ENCODE data around the gene BMPR2. TPM values are rescaled to one million over a fixed set of nuclear protein-coding genes. Genes with fewer than 3 reads are reported as not detected.
"Not testable (repeated sequence)": the region's sequence is repeated elsewhere in the genome, so short reads cannot be mapped to it uniquely, and the experiment has no call there.

The BMPR2 gene
- polyA plus RNA-seq, 3 donors, result 65.4 to 69.6 (median 69.6) TPM

DNA sequence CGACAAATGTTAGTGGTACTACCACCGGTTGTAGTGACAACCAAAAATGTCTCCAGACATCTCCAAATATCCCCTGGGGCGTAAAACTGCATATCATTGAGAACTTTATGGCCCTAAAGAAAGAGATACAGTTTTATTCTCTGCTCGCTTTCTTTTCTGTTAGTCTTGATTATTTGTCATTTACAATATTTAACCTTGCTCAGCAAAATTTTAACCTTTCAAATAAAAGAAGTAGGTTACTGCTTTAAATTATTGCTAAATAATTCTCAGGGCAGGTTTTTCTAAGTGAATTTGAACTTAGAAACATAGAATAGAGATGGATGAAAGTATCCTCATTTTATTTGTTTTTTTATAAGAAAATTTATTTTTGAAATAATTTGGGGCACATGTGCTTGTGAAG is 67.9 kb downstream of the BMPR2 start:
- no peak for DNase-seq (ENCODE audit: low read depth in 3 of 3, low spot score in 2 of 3)

DNA sequence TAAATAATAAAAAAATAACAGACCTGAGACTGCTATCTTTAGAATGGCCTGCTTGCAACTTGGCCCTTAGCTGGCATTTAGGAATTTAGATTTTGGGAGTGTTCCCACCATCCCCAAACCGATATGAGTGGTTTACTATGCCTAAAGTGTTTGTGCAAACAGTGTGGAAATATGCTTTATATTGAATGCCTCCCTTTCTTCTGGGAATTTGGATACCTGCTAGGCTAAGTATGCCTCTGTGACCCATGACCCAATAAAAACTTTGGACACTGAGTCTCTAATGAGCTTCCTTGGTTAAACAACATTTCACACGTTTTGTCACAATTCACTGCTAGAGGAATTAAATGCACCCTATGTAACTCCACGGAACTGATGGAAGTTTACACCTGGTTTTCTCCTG is 73.2 kb downstream of the BMPR2 start:
- DNase-seq (ENCODE audit: low read depth in 3 of 3, low spot score in 2 of 3), result no peak

DNA sequence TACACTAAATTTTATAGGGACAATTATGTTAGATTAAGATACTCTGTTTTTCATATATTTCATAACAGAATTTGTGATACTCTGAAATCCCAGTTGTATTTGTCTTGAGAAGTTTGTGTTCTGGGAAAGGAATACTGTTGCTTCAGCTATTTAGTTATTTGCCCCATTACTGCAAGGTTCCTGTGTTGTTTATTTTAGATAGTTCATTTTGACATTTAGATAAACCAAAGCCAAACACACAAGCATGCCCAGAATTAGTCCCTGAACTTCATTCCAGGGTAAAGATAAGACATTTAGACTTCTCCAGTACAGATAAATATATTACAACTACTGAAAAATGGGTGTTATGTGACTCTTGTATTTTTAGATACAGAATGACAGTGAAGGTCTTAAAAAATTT is 74.7 kb downstream of the BMPR2 start:
- DNase-seq (ENCODE audit: low read depth in 3 of 3, low spot score in 2 of 3), result no peak

DNA sequence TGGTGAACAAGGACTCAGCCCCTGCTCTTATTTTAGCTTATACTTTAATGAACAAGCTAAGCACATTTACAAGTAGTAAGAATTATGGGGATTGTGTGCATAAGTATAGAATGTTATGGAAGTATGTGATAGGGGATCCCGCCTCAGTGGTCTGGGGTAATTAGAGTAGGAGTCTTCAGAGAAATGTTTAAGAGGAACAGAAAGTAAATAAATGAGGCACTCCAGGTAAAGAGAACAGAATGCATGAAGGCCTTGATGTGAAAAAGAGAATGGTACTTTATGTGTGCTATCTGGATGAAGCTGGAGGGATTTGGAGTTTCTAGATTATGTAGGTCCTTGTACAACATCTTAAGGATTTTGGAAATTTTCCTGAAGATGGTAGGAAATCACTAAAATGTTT is 76.6 kb downstream of the BMPR2 start:
- DNase-seq (ENCODE audit: low read depth in 3 of 3, low spot score in 2 of 3), result no peak

DNA sequence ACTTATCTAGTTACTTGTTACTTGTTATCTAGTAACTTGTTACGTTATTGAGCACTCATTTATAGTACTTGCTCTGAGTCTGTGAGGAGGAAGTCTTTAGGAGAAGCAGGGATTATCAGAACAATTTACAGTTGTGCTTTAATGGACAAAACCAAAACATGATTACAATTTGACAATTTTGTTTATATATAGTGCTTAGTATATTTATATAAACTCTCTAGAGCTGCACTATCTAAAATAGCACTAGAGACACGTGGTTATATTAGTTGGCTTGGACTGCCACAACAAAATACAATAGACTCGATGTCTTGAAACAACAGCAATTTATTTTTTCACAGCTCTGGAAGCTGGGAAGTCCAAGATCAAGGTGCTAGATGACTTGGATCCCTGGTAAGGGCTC is 78.4 kb downstream of the BMPR2 start:
- no peak for DNase-seq (ENCODE audit: low read depth in 3 of 3, low spot score in 2 of 3)

DNA sequence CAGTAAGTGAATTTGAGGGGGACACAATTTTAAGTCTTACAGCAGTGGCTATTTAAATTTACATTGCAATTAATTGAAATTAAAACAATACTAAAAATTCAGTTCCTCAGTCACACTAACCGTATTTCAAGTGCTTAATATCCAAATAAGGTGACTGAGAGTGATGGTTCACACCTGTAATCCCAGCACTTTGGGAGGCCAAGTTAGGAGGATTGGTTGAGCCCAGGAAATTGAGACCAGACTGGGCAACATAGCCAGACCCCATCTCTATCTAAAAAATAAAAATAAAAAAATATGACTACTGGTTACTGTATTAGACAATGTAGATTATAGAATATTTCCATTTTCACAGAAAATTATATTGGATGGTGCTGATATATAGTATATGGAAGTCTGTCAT is 79.0 kb downstream of the BMPR2 start:
- no peak for DNase-seq (ENCODE audit: low read depth in 3 of 3, low spot score in 2 of 3)

DNA sequence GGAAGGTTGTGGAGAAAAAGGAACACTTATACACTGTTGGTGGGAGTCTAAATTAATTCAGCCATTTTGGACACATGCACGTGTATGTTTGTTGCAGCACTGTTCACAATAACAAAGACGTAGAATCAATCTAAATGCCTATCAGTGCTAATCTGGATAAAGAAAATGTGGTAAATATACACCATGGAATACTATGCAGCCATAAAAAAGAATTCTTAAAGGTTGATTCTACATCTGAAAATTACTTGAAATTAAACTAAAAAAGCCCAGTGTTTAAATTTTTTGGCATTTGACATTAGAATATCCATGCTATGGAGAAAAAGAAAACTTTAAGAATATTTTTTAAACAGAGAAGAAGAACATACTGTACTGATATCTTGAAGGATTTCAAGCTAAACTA is 84.0 kb downstream of the BMPR2 start:
- DNase-seq (ENCODE audit: low read depth in 3 of 3, low spot score in 2 of 3), result no peak

DNA sequence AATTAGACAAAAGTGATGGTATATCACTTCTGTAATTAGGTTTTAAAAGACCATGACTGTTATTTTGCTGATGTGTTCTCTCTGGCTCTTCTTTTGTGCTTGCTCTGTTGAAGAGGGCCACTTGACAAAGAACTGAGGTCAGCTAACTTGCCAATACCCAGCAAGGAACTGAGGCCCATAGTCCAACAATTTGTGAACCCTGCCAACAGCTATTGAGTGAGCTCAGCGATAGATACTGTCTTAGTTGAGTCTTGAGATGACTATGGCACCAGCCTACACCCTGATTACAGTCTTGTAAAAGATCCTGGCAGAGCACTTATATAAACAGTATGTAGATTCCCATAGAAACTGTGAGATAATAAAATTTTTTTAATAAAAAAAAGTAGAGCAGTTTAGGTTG is 103.0 kb downstream of the BMPR2 start:
- DNase-seq (ENCODE audit: low read depth in 3 of 3, low spot score in 2 of 3), result no peak

DNA sequence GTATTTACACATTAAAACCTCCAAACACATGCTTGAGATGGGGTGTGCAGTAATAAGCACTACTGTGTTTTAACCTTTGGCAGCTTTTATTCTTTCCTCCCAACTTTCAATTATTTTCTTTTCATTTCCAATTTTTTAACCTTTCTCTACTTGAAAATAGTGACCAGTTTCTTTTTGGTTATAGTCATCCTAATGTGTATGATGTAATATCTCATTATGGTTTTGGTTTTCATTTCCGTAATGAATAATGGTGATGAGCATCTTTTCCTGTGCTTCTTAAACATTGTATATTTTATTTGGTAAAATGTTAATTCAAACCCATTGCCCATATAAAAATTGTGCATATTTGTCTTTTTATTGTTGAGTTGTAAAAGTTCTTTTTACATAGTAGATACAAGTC is 103.5 kb downstream of the BMPR2 start:
- no peak for DNase-seq (ENCODE audit: low read depth in 3 of 3, low spot score in 2 of 3)

DNA sequence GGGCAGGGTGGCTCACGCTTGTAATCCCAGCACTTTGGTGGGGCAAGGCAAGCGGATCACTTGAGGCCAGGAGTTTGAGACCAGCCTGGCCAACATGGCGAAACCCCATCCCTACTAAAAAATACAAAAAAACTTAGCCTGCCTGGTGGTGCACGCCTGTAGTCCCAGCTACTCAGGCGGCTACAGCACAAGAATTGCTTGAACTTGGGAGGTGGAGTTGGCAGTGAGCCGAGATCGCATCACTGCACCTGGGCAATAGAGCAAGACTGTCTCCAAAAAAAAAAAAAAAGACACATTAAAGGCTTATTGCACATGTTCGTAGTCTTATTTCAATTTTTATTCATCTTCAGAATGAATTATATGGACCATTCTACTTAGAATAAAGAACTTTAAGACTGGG is 110.2 kb downstream of the BMPR2 start:
- DNase-seq (ENCODE audit: low read depth in 3 of 3, low spot score in 2 of 3), result peak in 1 of 3 donors; percentile 10

DNA sequence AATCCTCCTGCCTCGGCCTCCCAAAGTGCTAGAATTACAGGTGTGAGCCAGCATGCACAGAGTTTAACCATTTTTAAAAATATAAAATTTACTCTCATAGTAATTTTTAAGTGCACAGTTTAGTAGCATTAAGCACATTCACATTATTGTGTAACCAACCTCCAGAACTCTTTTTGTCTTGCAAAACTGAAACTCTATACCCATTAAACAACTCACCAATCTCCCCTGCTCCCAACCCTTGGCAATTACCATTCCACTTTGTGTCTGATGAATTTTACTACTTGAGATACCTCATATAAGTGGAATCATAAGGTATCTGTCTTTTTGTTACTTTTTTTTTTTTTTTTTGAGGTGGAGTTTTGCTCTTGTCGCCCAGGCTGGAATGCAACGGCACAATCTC is 112.5 kb downstream of the BMPR2 start:
- no peak for DNase-seq (ENCODE audit: low read depth in 3 of 3, low spot score in 2 of 3)

DNA sequence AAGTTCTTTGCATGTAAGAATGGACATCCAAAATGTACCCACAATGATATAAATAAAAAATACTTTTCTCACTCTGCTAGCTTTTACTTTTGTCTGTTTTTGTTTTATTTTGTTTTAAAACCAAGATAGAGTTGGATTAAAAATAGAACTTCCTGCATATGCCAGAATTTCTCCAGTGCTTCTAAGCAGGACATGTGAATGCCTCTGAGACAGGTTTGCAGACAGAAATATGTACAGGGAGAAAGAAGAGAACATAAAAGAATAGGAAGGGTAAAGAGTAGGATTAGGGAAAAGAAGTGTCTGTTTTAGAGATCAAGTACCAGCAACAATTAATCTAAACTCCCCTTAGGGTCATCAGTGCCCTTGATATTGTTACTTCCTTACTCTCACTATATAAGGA is 114.4 kb downstream of the BMPR2 start:
- no peak for DNase-seq (ENCODE audit: low read depth in 3 of 3, low spot score in 2 of 3)

DNA sequence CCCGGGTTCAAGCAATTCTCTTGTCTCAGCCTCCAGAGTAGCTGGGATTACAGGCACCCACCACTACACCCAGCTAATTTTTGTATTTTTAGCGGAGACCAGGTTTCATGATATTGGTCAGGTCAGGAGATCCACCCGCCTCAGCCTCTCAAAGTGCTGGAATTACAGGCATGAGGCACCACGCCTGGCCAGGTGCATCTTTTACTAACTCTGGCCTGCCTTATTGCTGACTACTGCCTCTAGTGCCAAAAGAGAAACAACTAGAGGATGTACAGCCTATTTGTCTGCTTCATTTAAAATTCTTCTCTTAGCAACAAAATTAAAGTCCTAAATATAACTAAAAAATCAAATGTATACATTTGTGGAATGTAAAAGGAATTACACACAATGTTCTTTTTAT is 115.4 kb downstream of the BMPR2 start:
- DNase-seq (ENCODE audit: low read depth in 3 of 3, low spot score in 2 of 3), result no peak

DNA sequence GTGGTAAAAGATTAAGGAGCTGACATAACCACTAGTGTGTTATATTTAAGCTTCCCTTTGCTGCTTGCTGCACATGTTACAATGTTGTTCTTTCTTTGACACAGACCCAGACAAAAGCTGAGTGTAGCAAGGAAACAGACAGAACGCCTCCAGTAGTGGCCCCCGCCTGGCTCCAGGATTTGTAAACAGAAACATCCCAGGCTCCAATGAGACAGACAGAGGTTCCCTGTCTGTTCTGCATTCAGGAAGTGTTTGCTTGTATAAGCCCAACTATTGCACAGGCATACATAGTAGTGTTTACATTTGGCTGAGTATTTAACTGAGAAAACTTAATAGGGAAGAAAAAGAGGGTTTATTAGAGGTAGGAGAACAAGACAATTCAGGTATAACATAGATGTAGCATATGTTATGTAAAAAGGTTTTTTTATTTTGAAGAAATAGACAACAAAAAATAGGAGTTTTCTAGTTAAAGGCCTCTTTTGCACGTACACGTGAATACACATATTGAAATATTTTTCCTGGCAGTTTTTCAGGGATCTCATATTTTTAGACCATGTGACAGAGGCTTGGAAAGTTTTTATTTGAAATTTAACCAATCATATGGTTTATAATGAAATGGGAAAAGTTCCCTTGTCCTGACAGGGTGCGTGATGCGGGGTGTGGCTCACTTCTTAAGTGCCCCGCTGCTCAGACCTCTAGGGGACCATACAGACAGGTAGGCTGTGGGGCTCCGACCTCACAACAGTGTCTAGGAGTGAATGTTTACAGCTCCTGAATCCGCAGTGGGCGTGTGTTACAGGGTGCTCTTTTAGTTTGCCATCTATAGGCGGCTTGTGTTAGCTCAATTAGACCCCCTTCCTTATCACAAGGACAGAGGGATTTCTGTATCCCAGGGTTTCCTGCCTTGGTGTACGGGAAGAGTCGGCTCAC is 118.4 kb downstream of the BMPR2 start:
- peak in 2 of 3 donors; percentile 16 to 17 for DNase-seq (ENCODE audit: low read depth in 3 of 3, low spot score in 2 of 3)

DNA sequence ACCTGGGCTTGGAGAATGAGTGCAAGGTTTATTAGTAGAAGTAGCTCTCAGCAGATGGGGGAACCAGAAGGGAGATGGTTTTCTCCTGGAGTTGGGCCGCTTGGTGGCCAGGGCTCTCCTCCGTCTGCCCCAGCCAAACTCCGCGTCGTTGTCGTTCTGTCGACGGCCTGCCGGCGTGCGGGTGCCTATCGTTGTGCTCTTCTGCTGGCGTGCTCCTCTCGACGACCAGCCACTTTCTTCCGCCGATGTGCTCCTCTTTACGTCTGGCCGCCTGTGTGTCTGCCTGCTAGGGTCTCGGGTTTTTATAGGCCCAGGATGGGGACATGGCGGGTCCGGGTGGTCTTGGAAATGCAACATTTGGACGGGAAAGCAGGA is 119.1 kb downstream of the BMPR2 start:
- DNase-seq (ENCODE audit: low read depth in 3 of 3, low spot score in 2 of 3), result no peak

DNA sequence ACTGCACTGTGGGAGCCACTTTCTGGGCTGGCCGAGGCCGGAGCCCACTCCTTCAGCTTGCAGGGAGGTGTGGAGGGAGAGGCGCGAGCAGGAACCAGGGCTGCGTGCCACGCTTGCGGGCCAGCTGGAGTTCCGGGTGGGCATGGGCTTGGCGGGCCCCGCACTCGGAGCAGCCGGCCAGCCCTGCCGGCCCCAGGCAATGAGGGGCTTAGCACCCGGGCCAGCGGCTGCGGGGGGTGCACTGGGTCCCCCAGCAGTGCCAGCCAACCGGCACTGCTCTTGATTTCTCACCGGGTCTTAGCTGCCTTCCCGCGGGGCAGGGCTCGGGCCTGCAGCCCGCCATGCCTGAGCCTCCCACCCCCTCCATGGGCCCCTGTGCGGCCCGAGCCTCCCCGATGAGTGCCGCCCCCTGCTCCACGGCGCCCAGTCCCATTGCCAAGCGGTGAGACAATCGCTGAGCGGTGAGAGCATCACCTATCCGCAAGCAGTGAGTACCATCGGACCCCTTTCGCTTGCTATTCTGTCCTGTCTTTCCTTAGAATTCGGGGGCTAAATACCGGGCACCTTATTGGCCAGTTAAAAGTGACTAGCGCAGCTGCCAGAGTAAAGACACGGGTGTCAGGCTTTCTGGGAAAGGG is 120.8 kb downstream of the BMPR2 start:
- not testable (repeated sequence) for DNase-seq (ENCODE audit: low read depth in 3 of 3, low spot score in 2 of 3)

DNA sequence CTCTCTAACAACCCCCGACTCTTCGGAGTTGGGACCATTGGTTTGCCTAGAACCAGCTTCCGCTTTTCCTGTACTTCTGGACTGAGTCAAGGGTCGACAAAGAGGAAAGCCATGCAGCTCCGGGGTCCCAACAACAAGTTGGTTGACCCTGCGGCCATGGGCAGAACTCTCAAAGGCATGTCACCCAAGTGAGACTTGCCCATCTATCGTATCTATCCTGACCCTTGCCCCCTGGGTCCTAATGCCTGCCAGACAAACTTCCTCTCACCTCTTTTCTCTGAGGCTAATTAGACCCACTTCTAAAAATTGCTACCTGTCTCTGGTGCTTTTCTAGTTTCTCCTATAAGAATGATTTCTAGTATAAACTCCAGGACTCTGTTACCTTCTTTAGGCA is 121.3 kb downstream of the BMPR2 start:
- not testable (repeated sequence) for DNase-seq (ENCODE audit: low read depth in 3 of 3, low spot score in 2 of 3)

DNA sequence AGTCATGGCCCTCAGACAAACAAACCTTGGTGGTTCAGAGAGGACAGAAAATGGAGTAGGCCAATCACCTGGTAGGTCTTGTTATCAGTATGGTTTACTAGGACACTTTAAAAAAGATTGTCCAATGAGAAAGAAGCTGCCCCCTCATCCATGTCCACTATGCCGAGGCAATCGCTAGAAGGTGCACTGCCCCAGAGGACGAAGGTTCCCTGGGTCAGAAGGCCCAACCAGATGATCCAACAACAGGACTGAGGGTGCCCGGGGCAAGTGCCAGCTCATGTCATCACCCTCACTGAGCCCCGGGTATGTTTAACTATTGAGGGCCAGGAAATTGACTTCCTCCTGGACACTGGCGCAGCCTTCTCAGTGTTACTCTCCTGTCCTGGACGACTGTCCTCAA is 123.7 kb downstream of the BMPR2 start:
- DNase-seq (ENCODE audit: low read depth in 3 of 3, low spot score in 2 of 3), result not testable (repeated sequence)

DNA sequence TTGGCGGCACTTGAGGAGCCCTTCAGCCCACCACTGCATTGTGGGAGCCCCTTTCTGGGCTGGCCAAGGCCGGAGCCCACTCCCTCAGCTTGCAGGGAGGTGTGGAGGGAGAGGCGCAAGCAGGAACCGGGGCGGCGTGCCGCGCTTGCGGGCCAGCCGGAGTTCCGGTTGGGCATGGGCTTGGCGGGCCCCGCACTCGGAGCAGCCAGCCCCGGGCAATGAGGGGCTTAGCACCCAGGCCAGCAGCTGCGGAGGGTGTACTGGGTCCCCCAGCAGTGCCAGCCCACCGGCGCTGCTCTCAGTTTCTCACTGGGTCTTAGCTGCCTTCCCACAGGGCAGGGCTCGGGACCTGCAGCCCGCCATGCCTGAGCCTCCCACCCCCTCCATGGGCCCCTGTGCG is 127.1 kb downstream of the BMPR2 start:
- not testable (repeated sequence) for DNase-seq (ENCODE audit: low read depth in 3 of 3, low spot score in 2 of 3)

DNA sequence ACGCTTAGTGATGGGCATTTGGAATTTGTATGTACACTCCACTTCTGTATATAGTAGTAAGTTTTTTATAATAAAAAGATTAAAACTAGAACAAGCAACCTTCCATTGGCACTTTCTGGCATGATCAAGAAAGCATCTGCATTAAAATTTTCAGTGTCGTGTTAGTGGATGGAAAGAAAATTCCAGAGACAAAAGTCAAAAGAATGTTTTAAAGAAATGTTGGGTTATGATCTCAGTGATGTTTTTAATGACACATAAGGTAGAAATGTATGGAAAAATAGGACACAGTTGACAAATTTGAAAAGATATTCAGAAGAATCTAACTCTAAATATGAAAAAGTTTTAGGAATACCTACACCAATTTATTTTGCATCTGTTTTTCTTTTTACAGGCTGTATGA is 132.6 kb downstream of the BMPR2 start:
- DNase-seq (ENCODE audit: low read depth in 3 of 3, low spot score in 2 of 3), result no peak

DNA sequence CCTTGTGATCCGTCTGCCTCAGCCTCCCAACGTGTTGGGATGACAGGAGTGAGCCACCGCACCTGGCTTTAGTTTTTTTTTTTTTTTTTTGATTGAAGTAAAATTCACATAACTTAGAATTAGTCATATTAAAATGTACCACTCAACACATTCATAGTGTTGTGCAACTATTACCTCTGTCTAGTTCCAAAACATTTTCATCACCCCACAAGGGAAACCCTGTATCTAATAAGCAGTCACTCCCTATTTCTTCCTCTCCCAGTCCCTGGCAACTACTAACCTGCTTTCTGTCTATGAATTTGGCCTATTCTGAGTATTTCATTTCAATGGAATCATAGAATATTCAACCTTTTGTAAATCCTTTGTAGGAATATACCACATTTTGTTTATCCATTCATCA is 134.8 kb downstream of the BMPR2 start:
- no peak for DNase-seq (ENCODE audit: low read depth in 3 of 3, low spot score in 2 of 3)

DNA sequence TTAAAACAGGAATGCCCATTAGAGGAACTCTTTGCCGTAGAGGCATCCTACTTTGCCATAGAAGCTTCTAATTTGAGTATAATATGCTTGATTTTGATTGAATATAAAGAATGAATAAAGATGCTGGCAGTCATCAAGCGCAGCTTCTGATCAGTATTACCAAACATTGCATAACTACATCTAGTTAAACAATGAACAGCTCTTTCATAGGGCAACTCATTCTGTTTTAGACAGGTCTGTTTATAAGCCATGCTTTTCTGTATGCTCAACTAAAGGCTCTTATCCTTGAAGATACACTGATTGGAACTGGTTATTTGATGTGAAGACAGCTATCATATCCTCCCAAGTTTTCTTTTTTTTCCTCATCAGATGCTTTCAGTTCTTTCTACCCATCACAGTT is 136.0 kb downstream of the BMPR2 start:
- DNase-seq (ENCODE audit: low read depth in 3 of 3, low spot score in 2 of 3), result no peak

All from right renal cortex interstitium (tissue), 3 donors.